SKM-1 (cell line): ENCODE results near the gene ACTN4.

ENCODE experiments used
- DNase-seq: peaks from one replicate; lab custom pipeline; 2025; ENCODE audit not compliant: unreplicated experiment; lab: John Stamatoyannopoulos, UW

ACTN4 gene

DNA sequence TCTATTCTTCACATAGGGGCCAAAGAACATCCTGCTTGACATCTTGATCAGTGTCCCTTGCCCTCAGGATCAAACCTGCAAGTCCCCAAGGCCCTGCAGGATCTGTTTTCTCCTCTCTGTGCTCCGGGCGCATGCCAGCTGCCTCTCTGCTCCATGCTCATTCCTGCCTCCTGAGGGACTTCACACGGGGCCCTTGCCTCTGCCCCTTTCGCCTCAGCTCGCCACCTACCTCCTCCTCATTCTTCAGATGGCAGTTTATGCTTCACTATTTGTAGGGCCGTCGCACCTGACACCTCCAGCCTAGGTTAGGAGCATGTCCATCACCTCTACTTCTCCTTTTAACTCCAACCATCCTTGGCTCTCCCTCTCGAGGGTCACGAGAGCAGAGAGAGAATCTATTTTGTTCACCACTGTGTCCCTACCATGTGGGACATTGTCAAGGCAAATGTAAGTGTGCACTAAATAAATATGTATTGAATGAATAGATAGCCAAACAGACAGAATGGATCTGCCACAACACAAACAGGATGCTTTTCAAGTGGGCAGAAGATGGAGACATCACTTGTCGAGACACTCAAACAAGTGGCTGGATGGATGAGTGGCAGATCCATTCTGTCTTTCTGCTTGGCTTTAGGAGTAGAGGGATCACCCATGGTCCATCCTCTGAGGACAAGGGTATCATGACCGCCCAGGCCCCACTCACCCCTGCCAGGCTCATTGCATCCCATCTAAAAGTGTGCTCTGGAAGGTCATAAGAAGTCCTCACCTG is 29.6 kb downstream of the ACTN4 start:
- DNase-seq, result no peak

- no peak for DNase-seq
These were observed 30.9 kb downstream of the ACTN4 start for GRCh38 chr19:38678217-38678890.

GRCh38 chr19:38678891-38679494 is 31.5 kb downstream of the ACTN4 start:
- no peak for DNase-seq

- no peak for DNase-seq
These were observed 32.4 kb downstream of the ACTN4 start for GRCh38 chr19:38679839-38680238.

- DNase-seq, result no peak
These were observed 34.9 kb downstream of the ACTN4 start for GRCh38 chr19:38682195-38682867.

GRCh38 chr19:38682872-38683392 is 35.5 kb downstream of the ACTN4 start:
- no peak for DNase-seq

DNA sequence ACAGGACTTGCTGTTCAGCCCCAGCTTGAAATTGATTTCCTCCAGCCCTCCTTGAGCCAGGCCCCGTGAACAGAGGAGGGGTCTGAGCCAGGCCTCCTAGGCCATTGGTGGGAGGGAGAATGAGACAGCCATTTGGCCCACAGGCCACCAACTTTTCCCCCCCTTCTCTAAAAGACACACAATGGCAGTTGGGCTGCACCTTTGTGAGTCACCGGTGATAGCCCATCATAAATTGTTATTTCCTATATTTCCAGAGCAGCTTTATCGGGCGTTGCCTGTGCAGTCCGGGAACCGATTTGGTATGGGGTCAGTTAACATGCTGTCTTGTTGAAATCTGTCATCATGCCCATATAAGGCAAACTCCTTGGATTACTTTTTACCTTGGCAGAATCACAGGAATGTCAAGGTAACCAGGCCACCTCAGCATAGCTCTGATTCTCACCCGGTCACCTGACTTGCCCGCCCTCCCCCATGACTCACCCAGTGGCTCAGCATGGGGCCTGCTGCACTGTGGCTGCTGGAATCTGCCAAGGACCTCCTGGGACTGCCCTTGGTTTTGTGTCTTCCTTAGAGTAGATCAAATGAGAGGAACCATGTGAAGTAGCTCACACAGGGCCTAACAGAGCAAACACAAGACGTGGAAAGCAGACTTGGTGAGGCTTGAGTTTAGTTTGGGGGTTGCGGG is 36.1 kb downstream of the ACTN4 start:
- no peak for DNase-seq

GRCh38 chr19:38684078-38684861 is 36.8 kb downstream of the ACTN4 start:
- peak; percentile 55 for DNase-seq

DNA sequence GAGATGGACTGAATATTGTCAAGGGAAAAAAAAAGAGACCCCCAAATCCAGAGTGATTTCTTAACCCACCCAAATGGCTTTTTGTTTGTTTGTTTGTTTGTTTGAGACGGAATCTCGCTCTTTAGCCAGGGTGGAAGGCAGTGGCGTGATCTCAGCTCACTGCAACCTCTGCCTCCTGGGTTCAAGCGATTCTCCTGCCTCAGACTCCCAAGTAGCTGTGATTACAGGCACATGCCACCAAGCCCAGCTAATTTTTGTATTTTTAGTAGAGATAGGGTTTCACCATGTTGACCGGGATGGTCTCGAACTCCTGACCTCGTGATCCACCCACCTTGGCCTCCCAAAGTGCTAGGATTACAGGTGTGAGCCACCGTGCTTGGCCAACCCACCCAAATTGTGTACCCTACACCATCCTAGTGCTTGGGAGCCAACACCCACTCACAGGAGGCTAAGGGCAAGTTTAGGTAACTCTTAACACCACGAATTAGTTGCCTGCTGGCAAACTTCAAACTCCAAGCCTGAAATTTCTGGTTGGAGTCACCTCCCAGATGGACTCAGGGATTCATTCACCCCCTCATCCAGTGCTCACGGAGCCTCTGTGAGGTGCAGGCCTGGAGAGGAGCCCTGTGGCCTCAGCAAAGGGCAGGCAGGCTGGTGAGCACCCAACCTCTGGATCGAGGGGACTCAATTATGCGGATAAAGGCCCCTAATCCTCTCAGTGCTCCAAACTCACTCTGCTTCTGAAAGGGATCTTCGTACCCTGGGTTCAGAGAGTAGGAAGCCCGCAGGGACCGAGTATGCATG is 37.6 kb downstream of the ACTN4 start:
- DNase-seq, result no peak

DNA sequence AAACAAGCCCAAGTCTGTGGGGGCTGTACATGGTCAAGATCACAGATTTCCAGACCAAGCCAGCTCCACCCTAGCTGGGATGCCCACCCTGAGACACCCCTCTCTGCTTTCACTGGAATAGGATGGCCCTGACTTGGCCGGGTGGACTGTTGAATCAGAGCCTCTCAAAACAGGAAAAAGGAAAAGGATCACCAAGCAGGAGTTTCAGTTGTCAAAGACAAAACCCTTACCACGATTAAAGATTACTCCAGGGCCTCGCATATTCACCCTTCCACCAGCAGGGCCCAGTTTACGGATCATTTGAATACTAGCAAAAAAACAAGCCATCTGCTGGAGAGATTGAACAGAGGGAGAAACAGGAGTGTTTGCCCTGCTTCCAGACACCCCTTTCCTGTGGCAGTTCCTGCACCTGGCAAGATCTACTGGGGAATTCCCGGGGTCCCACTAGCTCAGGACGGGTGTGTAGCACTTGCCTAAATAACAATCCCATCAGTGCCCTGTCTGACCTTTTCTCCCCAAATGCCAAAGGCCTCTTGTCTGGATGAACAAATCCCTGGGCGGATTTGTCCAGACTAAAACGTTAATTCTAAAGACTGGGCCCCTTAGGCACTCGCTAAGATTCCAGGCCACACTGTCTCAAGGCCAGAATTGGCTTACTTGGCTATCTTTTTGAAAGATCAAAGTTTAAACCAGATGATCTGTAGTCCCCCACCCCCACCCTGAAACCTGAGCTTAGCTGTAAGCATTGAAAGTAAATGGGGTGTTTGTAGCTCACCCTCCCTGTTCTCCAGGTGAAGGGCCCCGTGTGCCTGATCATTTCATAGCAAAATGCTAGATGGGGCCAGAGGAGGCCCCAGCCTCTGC is 38.4 kb downstream of the ACTN4 start:
- no peak for DNase-seq

DNA sequence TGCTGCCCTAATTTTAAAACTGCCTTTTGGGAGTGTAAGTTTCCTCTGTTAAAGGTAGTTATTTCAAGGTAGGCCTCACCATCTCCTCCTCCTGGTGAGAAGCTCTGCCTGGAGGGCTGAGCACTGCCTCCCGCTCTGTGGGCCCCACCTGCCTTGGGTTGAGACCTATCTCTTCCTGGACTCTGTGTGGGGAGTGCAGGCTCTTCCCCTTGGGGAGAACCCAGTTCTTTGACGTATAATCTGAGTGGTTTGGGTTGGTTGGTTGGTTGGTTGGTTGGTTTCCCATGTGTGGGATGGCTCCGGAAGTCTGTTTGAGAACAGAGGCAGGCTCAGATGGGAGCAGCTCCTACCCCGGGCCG is 39.1 kb downstream of the ACTN4 start:
- no peak for DNase-seq

DNA sequence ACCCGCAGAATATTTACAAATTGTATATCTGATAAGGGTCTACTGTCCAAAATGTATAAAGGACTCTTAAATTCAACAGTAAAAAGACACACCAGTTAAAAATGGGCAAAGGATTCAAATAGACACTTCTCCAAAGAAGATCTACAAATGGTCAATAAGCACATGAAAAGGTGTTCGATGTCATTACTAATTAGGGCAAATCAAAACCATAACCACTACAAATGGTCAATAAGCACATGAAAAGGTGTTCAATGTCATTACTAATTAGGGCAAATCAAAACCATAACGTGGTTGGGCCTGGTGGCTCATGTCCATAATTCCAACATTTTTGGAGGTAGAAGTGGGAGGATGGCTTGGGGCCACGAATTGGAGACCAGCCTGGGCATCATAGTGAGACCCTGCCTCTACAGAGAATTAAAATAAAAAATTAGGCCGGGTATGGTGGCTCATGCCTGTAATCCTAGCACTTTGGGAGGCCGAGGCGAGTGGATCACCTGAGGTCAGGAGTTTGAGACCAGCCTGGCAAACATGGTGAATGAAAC is 40.5 kb downstream of the ACTN4 start:
- no peak for DNase-seq

GRCh38 chr19:38690146-38690545 is 42.7 kb downstream of the ACTN4 start:
- DNase-seq, result no peak

- DNase-seq, result no peak
These were observed 43.4 kb downstream of the ACTN4 start for GRCh38 chr19:38690832-38691231.

DNA sequence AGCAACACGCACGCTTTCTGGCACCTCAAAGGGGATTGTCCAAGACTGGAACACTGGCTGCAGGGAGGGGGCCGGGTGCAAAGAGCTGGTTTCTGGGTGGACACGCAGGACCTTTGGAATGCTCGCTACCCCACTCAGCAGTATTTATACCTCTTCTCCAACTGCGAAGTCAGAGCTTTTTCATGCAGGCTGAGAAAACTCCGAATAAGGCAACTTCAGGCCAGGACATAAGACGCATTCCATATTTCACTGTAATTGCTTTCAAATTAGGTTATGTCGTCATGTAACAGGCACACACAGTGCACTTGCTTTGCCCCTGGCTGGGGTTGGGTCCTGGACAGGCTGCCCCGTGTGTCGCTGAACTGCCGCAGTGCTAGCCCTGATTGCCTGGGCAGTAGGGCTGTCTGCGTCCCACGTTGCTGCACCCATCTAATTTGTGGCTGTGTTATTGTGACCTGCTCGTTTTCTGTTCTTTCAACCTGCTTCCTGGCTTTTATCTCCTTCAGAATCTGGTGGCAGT is 44.5 kb downstream of the ACTN4 start:
- no peak for DNase-seq

GRCh38 chr19:38692458-38693379 is 45.3 kb downstream of the ACTN4 start:
- DNase-seq, result no peak
